ENCODE results near the gene B9D1. TPM values are rescaled to one million over a fixed set of nuclear protein-coding genes. Genes with fewer than 3 reads are reported as not detected.

The B9D1 gene
- total and polyA plus RNA-seq, 9 of the 15 experiments (the other 6 are each of a cell fraction or from before 2014, with no cell fraction given) = 8.9 to 28.0 (median 17.9) TPM

GRCh38 chr17:19384723-19385391 lies 22.3 kb upstream of the B9D1 start (continued):
- TF ChIP-seq TBP (optimal IDR thresholded peaks at IDR 0.05; ENCODE audit: low read depth, low read length) (no peak), SIX5 (IDR thresholded peaks at IDR 0.05; ENCODE audit: borderline replicate concordance in 1 of 2, insufficient read depth in 1 of 2, low read depth in 1 of 2, low read length in 2 of 2) (no peak), L3MBTL2 (IDR thresholded peaks at IDR 0.05) (peak; percentile 29; the same call in 1 of the 2 replicates), SMARCA4 (IDR thresholded peaks at IDR 0.05) (no peak), MAZ (CRISPR knock-in tag; conservative IDR thresholded peaks at IDR 0.05 in 1 of 2, IDR thresholded peaks at IDR 0.05 in 1 of 2) (no peak; a peak in 1 of 4 replicates), CTBP1 (IDR thresholded peaks at IDR 0.05; ENCODE audit: borderline replicate concordance) (no peak), KLF16 (IDR thresholded peaks at IDR 0.05) (peak; percentile 85), ZNF318 (IDR thresholded peaks at IDR 0.05; ENCODE audit: borderline replicate concordance in 1 of 2, low read depth in 1 of 2) (no peak), RAD51 (IDR thresholded peaks at IDR 0.05; ENCODE audit: borderline replicate concordance, low read depth) (0 out of 2 replicates have a peak, but pooled peaks have one; percentile 31)

All from K562 (cell line).